GM18868 (cell line): ENCODE results near the gene DOCK11.

Experiments
- ATAC-seq: cut with Tn5 transposase; IDR thresholded peaks from one replicate; pipeline ENCODE4 v1.9.1; 2021; ENCODE audit warnings: mild to moderate bottlenecking, moderate library complexity; ENCODE audit not compliant: unreplicated experiment

Gene DOCK11

DNA sequence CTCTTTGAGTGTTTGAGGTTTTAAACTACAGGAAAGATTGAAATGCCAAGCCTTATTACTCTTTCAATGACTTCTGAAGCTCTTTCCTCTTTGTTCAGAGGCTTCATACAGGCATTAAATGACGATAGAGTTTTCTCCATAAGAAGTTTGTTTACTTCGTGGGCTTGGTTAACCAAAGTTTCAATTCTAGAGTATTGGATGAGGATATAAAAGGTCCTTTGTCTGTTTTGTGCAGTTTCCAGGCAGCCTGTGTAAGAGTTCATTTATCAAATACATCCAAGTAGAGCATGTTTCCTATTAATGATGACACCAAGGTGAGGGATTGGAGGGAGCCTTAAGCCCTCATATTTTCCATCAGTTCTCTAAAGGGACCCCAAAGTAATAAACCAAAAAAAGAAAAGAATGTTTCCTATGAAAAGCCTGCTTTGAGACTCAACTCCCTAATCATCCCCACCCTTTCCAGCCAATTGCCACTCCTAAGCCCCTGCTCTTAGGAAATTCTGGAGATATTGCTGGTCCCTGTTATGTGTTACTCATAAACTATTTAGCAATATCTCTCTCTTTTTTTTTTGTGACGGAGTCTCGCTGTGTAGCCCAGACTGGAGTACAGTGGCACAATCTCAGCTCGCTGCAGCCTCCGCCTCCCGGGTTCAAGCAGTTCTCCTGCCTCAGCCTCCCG is 125.6 kb downstream of the DOCK11 start:
- no peak for ATAC-seq

DNA sequence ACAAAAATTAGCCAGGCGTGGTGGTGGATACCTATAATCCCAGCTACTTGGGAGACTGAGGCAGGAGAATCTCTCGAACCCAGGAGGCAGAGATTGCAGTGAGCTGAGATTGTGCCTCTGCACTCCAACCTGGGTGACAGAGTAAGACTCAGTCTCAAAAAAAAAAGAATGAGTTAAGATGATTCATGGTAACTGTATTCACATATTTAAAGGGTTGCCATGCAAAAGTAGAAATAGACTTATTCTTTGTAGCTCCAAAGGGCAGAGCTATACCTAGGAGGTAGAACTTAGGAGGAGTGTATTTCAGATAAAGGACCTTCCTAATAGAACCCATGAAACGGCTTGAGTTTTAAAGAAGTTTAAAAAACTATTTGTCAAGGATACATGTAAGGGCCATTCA is 127.4 kb downstream of the DOCK11 start:
- ATAC-seq: no peak

DNA sequence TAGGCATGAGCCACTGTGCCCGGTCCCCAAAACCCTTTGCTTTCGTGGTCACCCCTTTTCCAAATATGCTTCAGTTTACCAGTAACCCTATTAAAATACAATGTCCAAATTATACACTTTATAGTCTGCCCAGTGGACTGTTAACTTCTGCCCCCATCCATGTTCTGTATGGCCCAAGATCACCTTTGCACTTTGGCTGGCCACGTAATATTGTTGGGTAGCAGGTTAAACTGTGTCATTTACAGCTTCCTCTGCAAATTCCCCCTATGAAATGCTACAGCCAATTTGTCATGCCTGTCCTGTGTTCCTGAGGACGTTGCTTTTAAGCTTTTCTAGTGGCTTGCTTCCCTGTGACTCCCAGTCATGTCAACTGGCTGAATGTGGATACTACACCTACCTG is 130.7 kb downstream of the DOCK11 start:
- no peak for ATAC-seq

DNA sequence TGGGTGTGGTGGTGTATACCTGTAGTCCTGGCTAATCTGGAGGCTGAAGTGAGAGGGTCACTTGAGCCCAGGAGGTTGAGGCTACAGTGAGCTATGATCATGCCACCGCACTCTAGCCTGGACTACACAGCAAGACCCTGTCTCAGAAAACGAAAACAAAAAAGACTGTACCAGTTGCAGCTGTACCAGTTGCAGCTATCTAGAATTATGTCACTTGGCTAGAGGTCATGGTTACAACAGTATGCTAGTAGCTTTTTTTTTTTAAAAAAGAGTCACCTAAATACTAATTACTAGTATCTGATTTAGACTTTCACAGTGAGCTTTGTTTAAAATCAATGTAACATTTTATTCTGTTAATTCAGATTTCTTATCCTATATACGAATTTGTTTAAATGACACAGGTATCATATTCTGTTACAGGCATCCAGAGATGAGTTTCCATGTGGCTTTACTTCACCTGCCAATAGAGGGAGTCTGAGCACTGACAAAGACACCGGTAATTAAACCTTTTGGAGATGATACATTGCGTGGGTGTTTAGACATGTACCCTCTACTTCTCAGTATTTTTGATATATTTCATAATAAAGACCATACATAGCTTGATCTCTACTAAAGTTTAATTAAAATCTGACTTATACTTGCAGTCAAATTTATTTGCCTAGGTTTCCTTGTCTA is 131.6 kb downstream of the DOCK11 start:
- ATAC-seq: no peak

DNA sequence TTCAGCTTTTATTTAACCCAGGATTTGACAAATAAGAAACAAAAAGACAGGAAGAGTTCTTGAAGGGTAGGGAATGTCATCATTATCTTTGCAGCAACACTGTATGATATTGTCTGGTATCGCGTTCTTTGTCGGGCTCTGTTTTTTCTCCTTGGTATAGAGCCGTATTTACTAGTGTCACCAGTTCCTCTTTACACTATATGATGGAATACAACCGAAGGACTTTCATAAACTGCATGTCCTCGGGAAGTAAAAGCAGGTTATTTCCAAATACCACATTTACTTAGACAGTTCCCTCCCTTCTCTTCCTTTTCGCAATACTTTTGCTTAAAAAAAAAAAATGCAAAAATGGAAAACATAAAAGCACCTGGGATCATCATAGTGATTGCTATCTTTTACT is 135.2 kb downstream of the DOCK11 start:
- ATAC-seq: no peak

DNA sequence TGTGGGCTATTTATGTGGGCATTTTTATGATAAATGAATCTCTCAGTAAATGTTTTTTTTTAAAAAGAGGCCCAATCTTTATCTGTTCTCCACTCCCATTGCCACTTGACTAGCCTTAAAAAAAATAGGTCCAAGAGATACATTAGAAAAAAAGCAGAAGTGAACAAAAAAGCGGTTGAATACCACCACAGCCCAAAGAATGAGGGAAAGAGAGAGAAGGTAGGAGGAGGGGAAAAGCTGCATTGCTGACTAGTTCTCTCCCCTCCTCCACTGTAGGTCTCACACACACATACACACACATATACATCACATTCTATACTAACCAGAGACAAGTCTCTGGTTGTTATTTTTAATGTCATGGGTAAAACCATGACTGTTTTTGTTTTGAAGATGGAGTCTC is 136.0 kb downstream of the DOCK11 start:
- peak; percentile 63 for ATAC-seq

DNA sequence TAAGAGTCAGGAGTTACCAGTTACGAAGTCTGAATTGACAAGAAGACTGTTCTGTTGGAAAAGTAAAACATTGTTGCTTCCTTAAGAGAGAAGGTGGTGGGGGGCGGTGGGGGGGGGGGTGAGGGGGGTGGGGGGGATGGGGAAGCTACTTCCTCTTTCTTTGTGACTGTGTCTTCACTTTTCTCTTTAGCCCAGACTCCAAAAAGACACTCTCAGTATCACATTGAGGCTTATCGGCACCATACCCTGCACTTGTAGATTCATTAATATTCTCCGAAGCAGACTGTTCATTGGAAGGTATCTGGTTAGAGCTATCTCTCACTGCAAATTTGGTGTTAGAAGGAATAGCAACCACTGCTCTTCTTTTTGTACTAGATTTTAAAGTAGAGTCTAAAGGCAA is 137.2 kb downstream of the DOCK11 start:
- peak; percentile 86 for ATAC-seq

DNA sequence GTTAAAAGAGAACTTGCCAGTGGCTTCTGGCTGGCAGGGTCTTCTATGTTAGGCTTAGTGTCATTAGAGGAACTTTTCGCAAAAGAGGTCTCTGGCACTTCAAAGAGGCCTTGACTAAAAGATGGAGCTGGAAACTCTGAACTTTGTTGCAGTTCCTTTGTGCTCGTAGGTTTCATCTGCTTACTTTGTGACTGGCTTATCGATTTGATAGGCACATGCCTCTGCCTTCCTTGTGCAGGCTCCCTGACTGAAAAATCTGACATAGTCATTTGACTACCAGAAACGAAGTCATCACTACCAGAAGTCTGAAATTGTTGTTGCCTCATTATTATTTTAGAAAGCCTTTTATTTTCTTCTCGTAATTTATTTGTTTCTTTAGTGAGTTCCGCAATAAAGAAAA is 137.9 kb downstream of the DOCK11 start:
- no peak for ATAC-seq

DNA sequence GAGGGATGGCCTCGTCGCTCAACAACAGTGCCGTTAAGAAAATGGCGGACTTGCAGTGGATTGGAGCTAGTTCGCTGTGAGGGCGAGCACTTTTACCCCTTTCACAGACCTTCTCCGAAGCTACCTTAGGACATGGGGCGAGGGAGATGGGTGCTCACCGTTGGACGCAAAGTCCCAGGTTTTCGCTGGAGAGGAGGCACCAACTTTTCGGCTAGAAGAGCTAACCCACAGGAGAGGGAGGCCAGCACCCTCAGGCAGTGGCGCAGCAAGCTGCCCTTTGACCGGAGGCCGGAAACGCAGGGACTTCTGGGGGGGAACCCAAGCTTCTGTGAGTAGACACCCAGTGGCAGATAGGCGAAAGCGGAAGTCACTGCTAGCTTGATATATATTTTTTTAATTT is 138.7 kb downstream of the DOCK11 start:
- no peak for ATAC-seq

DNA sequence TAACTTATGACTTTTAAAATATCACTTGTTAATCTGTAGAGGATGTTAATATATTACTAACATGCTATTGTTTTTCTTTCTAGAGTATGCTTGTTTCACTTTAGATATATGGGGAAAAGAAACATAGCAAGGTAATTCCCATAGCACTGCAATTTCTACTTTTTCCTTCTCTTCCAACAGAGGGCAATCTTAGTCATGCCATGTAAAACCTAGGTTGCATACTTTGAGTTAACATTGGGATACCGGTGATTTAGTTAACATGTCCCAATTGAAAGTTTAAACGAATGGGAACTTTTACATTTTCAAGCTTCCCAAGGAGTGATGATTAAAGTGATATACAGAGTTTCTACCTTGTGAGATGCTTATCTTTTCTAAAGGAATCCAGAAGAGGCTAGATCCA is 142.4 kb downstream of the DOCK11 start:
- ATAC-seq: no peak

DNA sequence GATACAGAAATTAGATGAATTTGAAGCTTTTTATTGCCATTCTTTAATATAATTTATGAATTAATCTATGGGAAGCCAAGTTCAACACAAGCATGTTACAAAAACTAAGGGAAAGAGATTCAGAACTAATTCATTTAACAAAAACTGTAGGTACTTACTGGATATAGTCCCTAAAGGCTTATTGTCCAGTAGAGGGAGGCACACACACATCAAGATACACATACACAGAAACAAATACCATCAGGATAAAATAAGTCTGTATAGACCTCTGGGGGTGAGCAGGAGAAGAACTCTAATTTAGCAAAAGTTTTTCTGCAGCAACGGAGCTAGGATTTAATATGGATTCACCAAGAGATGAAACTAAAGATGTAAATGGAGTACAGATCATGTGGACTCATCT is 148.8 kb downstream of the DOCK11 start:
- ATAC-seq: no peak

DNA sequence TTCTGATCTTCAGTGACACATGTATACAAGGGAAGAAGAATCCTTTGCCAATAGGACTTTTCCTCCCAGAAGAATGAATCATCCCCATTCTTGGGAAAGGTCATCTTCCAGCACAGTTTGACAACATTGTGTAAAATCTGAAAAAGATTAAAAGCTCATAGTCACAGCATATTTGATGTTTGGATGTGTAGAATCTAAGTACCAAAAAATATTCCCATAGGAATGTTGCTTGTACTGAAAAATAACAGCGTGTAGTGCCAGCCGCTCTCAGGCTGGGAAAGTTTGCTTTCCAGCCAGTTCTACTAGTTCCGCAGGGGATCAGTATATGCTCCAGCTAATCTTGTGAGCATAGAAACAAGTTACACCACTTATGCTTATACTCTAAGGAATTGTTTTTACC is 157.1 kb downstream of the DOCK11 start:
- ATAC-seq: no peak

DNA sequence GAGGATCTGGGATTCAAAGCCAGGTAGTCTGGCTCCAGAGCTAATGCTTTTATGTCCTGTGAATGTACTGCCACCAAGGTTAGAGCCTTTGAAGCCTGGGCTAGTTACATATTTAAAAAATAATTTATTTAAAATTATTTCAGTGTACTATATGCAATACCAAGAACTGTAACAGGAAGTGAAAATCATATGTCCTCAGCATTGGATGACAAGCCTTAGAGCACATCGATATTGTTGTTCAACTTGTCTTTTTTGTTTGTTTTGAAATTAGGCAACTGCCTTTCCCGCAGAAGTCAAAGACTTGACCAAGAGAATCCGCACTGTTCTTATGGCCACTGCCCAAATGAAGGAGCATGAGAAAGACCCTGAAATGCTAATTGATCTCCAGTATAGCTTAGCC is 158.7 kb downstream of the DOCK11 start:
- no peak for ATAC-seq

DNA sequence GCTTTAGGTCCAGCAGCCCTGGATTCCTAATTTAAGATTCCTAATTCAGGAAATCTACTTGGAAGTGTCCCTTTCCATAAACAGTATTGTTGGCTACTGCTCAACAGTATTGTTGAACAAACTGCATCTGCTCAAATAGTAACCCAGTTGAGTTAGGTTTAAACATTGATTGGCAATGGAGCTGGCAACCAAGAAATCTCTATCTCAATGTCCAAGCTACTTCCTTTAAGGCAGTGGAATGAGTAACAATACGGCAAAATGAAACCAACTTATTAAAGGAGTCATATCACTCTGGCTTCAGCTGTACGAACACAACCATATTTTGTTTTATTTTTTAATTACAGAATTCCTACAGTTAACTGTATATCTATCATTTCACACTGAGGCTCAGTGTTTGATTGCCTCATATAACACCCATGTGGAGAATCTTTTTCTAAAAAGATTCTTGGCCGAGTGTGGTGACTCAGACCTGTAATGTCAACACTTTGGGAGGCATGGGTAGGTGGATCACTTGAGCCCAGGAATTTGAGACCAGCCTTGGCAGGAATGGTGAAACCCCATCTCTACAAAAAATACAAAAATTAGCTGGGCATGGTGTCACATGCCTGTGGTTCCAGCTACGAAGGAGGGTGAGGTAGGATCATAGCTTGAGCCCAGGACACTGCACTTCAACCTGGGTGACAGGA is 160.1 kb downstream of the DOCK11 start:
- no peak for ATAC-seq

DNA sequence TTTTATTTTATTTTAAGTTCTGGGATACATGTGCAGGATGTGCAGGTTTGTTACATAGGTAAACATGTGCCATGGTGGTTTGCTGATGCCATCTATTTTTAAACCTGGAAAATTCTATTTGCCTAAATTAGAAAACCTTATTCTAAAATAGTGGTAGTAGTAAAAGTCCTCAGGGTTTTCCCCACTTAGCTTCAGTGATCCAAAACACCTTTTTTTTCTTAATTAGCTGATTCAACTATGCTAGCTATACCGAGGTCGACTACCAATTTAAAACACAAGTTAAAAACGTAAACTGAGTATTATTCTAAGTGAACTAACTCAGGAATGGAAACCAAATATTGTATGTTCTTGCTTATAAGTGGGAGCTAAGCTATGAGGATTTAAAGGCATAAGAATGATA is 161.8 kb downstream of the DOCK11 start:
- ATAC-seq: no peak

DNA sequence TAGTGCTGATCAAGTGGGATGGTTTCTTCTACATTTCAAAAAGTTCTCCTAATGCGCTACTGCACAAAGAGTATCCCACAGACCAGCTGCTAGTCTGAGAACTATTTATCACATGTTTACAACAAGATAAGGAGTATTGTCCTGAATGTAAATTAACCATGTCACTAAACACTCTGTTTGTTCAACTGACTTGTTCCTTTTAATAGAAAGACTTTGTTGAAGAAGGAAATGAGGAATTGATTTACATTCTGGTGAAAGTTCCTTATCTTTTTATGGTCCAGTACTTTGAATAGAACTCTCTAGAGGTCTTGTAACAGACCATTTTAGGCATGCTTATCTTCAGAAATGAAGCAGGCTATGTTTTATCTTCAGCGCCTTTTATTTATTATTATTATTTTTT is 164.5 kb downstream of the DOCK11 start:
- ATAC-seq: no peak

DNA sequence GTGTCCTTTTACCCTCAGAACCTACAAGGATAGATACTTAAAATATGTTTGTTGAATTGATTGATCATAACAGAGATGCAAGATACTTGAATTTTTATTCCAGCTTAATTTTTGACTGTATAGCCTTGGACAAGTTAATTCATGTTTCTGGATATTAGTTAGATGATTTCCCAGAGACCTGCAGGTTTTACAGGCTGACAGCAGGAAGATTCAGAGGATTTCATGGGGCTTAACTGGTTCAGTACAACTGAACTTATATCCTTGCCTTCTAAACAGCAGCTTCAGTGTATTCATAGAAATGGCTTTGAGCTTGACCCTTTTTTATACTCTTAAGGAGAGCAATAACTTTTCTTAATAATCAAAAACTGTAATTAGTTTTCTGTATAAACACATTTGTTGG is 169.6 kb downstream of the DOCK11 start:
- no peak for ATAC-seq

DNA sequence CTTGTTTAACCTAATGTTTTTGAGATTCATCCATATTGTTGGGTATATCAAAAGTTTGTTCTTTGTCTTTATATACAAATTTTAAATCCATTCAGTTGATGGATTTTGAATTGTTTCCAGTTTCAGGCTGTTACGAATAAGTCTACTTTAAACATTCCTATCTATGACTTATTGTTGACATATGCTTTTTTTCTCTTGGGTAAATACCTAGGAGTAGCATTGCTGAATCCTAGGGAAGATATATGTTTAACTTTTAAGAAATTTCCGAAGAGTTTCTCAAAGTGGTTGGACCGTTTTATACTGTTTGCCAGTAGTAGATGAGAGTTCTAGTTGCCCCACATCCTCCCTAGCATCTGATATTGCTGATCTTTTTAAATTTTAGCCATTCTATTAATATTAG is 170.9 kb downstream of the DOCK11 start:
- ATAC-seq: no peak

DNA sequence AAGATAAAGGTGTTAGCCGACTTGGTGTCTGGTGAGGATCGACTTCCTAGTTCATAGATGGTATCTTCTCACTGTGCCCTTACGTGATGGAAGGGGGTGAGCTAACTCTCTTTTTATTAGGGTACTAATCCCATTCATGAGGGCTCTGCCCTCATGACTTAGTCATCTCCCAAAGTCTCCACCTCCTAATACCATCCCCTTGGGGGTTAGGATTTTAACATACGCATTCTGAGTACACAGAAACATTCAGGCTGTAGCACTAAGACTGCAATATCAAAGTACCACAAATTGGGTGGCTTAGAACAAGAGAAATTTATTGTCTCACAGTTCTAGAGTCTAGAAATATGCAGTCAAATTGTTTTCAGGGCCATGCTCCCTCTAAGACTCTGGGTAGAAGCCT is 173.8 kb downstream of the DOCK11 start:
- ATAC-seq: no peak

DNA sequence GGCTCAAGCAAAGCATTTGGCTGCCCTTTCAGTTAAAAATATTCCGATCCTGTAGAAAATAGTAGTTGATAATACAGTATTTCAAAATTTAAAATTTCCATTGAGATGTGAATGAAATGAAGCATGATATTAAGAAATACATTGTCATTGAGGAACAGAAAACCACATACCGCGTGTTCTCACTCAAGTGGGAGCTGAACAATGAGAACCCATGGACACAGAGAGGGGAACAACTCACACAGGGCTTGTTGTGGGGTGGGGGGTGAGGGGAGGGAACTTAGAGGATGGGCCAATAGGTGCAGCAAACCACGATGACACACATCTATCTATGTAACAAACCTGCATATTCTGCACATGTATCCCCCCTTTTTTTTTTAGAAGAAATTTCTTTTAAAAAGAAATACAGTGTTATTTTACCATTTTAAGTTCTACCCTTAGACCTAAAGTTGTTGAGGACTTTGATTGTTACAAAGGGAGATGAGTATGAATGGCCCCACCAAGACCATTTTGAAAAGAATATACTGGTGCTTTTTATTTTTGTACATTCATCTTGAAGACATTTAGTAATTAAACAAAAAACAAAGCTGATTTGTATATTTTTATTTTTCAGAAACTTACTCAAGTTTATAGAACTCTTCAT is 179.8 kb downstream of the DOCK11 start:
- ATAC-seq: no peak

DNA sequence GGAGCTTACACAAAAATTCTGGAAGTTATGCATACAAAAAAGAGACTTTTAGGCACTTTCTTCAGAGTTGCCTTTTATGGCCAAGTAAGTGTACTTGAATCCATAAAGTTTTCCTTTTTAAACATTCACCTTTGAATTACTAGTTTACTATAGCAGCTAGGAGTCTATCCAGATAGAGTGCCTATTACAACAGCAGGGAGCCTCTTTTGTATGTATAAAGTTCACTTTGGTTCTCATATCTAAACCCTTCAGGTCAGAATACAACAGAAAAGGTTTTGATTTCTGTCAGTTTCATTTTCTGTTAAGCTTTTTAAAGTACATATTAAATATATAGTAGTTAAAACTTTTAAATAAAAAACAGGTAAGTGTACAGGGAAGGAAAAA is 180.3 kb downstream of the DOCK11 start:
- no peak for ATAC-seq

DNA sequence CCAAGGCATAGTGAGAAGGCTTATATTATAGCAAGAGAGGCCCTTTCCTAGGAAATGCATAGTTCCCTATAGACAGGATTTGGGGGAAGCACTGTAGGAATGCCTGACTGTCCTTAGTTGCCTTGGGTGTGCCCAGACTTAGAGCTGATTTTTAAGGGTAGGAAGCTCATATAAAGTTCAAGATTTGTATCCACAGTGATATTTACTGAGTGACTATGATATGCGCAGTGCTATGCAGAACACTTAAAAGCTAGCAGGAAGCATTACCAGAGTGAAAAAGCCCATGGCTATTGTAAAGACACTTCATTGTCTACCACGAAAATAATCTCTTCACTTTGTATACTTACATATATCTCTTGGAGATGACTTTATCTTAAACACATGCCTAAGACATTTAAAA is 181.7 kb downstream of the DOCK11 start:
- no peak for ATAC-seq
